GM12891 (cell line): ENCODE measurements around the gene OPALIN.

ENCODE experiments used
- POLR2A ChIP-seq: IDR thresholded peaks from 2 replicates; pipeline ENCODE4 v1.6.1; 2011; ENCODE audit warnings: low read depth, low read length, control low read depth
- POLR2AphosphoS5 ChIP-seq: IDR thresholded peaks from 2 replicates; pipeline ENCODE4 v1.6.1; 2011; ENCODE audit warnings: low read depth, low read length, control low read depth
- SPI1 ChIP-seq: IDR thresholded peaks from 2 replicates; pipeline ENCODE4 v1.6.1; 2011; ENCODE audit warnings: low read depth, low read length, control low read depth

DNA sequence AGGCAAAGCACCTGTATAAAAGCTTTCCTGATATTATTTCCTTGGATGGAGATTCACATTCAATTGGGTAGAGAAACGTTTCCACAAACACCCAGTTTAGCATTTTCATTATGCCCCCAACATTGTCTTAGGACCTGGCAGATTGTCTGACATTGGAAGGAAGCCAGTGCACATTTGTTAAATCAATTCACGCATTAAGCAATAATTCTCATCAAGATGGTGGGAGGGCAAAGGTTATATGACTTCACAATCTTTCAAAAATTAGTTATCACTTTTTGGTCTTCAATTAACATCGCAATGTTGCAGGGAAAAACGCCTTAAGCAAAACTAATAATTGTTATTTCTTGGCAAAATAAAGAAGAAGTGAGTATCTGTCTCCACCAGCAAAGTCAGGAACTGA lies 16.4 kb downstream of the OPALIN start:
- TF ChIP-seq POLR2A (no peak), SPI1 (no peak), POLR2AphosphoS5 (no peak)
